B cell (primary cell): ENCODE measurements around the gene USE1.

Experiments used
- EZH2 ChIP-seq: IDR thresholded peaks from 2 replicates; pipeline ENCODE4 v1.6.1; 2012; ENCODE audit warnings: borderline replicate concordance, low read depth, mild to moderate bottlenecking, moderate library complexity, low read length; ENCODE audit not compliant: insufficient read depth, poor library complexity, severe bottlenecking
- TF ChIP-seq, protein P1 (sequence below): fragments of 200-600 bp; IDR thresholded peaks from one replicate; pipeline ENCODE4 v1.8.0; 2022; ENCODE audit warnings: antibody characterized with exemption, mild to moderate bottlenecking

DNA sequence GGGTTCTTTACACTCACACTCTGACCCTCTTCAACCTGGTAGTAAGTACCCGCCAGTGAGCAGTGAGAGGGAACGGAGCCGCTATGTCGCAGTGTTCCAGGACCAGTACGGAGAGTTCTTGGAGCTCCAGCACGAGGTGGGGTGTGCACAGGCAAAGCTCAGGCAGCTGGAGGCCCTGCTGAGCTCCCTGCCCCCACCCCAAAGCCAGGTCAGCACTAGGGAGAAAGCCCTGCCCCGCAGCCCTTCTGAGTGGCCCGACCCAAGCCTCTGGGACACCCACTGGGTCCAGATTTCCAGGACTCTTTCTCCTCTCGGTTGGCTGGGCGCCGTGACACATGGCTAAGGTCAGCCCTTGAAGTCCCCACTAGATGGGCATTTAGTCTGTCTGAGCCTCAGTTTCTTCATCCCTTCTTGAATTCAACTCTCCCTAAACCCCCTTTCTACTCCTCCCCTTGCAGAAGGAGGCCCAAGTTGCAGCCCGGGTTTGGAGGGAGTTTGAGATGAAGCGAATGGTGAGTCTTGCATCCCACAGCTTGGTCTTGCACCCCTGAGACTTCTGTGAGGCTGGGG lies 12.7 kb downstream of the USE1 start:
- TF ChIP-seq, protein P1, sequence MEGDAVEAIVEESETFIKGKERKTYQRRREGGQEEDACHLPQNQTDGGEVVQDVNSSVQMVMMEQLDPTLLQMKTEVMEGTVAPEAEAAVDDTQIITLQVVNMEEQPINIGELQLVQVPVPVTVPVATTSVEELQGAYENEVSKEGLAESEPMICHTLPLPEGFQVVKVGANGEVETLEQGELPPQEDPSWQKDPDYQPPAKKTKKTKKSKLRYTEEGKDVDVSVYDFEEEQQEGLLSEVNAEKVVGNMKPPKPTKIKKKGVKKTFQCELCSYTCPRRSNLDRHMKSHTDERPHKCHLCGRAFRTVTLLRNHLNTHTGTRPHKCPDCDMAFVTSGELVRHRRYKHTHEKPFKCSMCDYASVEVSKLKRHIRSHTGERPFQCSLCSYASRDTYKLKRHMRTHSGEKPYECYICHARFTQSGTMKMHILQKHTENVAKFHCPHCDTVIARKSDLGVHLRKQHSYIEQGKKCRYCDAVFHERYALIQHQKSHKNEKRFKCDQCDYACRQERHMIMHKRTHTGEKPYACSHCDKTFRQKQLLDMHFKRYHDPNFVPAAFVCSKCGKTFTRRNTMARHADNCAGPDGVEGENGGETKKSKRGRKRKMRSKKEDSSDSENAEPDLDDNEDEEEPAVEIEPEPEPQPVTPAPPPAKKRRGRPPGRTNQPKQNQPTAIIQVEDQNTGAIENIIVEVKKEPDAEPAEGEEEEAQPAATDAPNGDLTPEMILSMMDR, result no peak
- TF ChIP-seq EZH2, result no peak
